Mammary epithelial cell (primary cell): ENCODE results near the gene DLK2.

Experiments used
- CTCF ChIP-seq, 2 donors: IDR thresholded peaks in 1 of 2; conservative IDR thresholded peaks in 1 of 2; 2 replicates each; pipeline ENCODE4 v1.5.1; 2011 to 2012; ENCODE audit warnings: inconsistent platforms in 2 of 2, low read length in 2 of 2, mild to moderate bottlenecking in 2 of 2, control low read depth in 1 of 2, low read depth in 1 of 2; ENCODE audit not compliant: insufficient read depth in 1 of 2; ENCODE audit errors: extremely low read depth in 1 of 2
- EZH2 ChIP-seq: IDR thresholded peaks from 2 replicates; pipeline ENCODE4 v1.6.1; 2012; ENCODE audit warnings: low read length, inconsistent platforms, borderline replicate concordance

GRCh38 chr6:43454290-43454695 is 1.1 kb downstream of the DLK2 start:
- TF ChIP-seq CTCF (conservative IDR thresholded peaks at IDR 0.05 in 1 of 2, IDR thresholded peaks at IDR 0.05 in 1 of 2; ENCODE audit: extremely low read depth in 1 of 2, insufficient read depth in 1 of 2, low read depth in 1 of 2, low read length in 2 of 2) = peak; percentile 87 to 96
- TF ChIP-seq EZH2 = no peak
